Tibial nerve (tissue), 3 donors: ENCODE measurements around the gene CUX1.
"Not testable (repeated sequence)": the region's sequence is repeated elsewhere in the genome, so short reads cannot be mapped to it uniquely, and the experiment has no call there.

Experiments
- POLR2A ChIP-seq, 2 donors: fragments of 450-650 bp; IDR thresholded peaks; one replicate each; pipeline ENCODE4 v1.6.1; 2017; ENCODE audit warnings: antibody characterized with exemption in 2 of 2, mild to moderate bottlenecking in 2 of 2, moderate library complexity in 2 of 2
- TF ChIP-seq, protein P1 (sequence below), 5 experiments: fragments of 200-600 bp in 3 of 5; fragments of 450-650 bp in 2 of 5; sonication (generic) in 3 of 5; IDR thresholded peaks; one replicate each; pipeline ENCODE4 v1.5.1; 2016 to 2019; ENCODE audit warnings: antibody characterized with exemption in 5 of 5, mild to moderate bottlenecking in 3 of 5, moderate library complexity in 2 of 5

GRCh38 chr7:101798173-101798572 lies 19.3 kb upstream of the CUX1 start:
- TF ChIP-seq POLR2A (IDR thresholded peaks at IDR 0.05), result not testable (repeated sequence)
- TF ChIP-seq, protein P1, sequence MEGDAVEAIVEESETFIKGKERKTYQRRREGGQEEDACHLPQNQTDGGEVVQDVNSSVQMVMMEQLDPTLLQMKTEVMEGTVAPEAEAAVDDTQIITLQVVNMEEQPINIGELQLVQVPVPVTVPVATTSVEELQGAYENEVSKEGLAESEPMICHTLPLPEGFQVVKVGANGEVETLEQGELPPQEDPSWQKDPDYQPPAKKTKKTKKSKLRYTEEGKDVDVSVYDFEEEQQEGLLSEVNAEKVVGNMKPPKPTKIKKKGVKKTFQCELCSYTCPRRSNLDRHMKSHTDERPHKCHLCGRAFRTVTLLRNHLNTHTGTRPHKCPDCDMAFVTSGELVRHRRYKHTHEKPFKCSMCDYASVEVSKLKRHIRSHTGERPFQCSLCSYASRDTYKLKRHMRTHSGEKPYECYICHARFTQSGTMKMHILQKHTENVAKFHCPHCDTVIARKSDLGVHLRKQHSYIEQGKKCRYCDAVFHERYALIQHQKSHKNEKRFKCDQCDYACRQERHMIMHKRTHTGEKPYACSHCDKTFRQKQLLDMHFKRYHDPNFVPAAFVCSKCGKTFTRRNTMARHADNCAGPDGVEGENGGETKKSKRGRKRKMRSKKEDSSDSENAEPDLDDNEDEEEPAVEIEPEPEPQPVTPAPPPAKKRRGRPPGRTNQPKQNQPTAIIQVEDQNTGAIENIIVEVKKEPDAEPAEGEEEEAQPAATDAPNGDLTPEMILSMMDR (IDR thresholded peaks at IDR 0.05), result not testable (repeated sequence)
